BE2C (cell line): ENCODE results near the gene KLHL22. TPM values are rescaled to one million over a fixed set of nuclear protein-coding genes. Genes with fewer than 3 reads are reported as not detected.
"Not testable (repeated sequence)": the region's sequence is repeated elsewhere in the genome, so short reads cannot be mapped to it uniquely, and the experiment has no call there.

Experiments
- DNase-seq: peaks from one replicate; pipeline ENCODE4 v3.0.0-alpha.2; 2020
- H3K27me3 ChIP-seq: fragments of 250-450 bp; sonication (Bioruptor Pico); 2 replicates; pipeline ENCODE4 v1.5.1; 2020; ENCODE audit warnings: mild to moderate bottlenecking
- H3K36me3 ChIP-seq: fragments of 250-450 bp; sonication (Bioruptor Pico); 2 replicates; pipeline ENCODE4 v1.5.1; 2020; ENCODE audit warnings: mild to moderate bottlenecking
- H3K4me1 ChIP-seq: fragments of 250-450 bp; sonication (Bioruptor Pico); 2 replicates; pipeline ENCODE4 v1.5.1; 2020
- H3K4me3 ChIP-seq: 2 replicates; pipeline ENCODE4 v1.5.1; 2011; ENCODE audit warnings: low read depth, low read length
- H3K9me3 ChIP-seq: fragments of 250-450 bp; sonication (Bioruptor Pico); 2 replicates; pipeline ENCODE4 v1.5.1; 2020
- polyA plus RNA-seq: library from polyadenylated mRNA; unstranded; fragments of >200 nt; gene quantifications from one replicate; pipeline ENCODE4 v1.2.1, GENCODE V29; 2012; ENCODE audit warnings: low read depth, missing spikeins; ENCODE audit not compliant: insufficient read length, insufficient read depth
- TF ChIP-seq, protein P1 (sequence below): IDR thresholded peaks from 2 replicates; pipeline ENCODE4 v1.5.1; 2012; ENCODE audit warnings: mild to moderate bottlenecking, low read depth, low read length

Gene KLHL22, protein sequence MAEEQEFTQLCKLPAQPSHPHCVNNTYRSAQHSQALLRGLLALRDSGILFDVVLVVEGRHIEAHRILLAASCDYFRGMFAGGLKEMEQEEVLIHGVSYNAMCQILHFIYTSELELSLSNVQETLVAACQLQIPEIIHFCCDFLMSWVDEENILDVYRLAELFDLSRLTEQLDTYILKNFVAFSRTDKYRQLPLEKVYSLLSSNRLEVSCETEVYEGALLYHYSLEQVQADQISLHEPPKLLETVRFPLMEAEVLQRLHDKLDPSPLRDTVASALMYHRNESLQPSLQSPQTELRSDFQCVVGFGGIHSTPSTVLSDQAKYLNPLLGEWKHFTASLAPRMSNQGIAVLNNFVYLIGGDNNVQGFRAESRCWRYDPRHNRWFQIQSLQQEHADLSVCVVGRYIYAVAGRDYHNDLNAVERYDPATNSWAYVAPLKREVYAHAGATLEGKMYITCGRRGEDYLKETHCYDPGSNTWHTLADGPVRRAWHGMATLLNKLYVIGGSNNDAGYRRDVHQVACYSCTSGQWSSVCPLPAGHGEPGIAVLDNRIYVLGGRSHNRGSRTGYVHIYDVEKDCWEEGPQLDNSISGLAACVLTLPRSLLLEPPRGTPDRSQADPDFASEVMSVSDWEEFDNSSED
- 41.4 TPM for polyA plus RNA-seq

DNA sequence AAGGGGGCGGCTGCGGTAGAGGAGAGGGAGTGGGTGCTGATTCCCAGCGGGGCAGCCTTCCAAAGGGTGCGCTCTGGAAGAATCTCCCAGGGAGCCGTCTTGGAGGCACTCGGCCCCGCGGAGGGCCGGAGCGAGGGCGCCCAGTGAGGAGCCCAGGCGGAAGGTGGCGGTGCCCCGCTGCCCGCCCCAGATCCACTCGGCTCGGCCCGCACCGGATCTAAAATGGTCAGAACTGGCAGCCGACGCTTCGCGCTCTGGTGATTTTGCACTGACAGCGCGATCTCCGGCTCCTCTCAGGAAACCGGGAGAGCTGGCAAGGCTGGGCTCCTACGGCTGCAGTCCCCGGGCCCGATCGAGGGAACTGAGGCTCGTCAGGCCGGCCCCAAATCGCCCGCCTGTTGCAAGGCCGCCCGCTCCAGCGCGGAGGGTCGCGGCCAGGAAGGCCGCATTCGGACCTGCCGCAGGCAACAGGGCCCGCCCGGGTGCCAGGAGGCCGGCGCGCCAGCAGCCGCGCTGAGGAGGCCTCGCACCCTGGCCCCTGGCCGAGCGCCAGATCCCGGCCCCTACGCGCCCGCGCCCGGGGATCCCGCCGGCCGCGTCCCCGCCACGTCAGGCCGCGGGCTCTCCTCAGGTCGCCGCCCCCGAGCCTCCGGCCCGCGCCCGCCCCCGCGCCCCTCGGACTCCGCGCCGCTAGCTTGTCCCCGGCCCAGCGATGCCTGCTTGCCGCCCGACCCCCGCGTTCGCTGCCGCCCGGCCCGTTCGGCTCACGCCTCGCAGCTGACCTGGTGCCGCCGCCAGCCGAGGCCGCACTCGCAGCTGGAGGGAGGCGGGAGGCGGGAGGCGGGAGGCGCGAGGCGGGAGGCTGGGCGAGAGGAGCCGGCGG, at the start of gene KLHL22:
TSS of gene KLHL22 (minus strand) at position 818 of the 883 bp plus-strand sequence. CDS start 6,584 bp downstream, outside the sequence.
- TF ChIP-seq, protein P1, sequence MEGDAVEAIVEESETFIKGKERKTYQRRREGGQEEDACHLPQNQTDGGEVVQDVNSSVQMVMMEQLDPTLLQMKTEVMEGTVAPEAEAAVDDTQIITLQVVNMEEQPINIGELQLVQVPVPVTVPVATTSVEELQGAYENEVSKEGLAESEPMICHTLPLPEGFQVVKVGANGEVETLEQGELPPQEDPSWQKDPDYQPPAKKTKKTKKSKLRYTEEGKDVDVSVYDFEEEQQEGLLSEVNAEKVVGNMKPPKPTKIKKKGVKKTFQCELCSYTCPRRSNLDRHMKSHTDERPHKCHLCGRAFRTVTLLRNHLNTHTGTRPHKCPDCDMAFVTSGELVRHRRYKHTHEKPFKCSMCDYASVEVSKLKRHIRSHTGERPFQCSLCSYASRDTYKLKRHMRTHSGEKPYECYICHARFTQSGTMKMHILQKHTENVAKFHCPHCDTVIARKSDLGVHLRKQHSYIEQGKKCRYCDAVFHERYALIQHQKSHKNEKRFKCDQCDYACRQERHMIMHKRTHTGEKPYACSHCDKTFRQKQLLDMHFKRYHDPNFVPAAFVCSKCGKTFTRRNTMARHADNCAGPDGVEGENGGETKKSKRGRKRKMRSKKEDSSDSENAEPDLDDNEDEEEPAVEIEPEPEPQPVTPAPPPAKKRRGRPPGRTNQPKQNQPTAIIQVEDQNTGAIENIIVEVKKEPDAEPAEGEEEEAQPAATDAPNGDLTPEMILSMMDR, result no peak
- Histone ChIP-seq H3K4me1 (peaks cover 4% of the 10 kb centered on the region; the same call in 1 of the 2 replicates), H3K4me3 (peak within 1 kb of the TSS; percentile 71), H3K9me3 (no peaks in the 10 kb centered on the region), H3K27me3 (no peaks in the 10 kb centered on the region), H3K36me3 (no peaks in the 10 kb centered on the region)
- DNase-seq, result peak; percentile 74

DNA sequence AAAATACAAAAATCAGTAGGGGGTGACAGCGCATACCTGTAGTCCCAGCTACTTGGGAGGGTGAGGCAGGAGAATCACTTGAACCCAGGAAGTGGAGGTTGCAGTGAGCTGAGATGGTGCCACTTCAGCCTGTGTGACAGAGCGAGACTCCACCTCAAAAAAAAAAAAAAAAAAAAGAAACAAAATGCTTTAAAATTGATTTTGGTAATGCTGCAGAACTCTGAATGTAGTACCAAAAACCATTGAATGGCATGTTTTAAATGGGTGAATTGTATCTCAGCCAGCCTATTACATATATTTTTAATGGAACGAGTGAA, 49.7 kb upstream of the KLHL22 start:
- not testable (repeated sequence) for DNase-seq, H3K9me3 ChIP-seq, H3K27me3 ChIP-seq, H3K4me3 ChIP-seq
- peaks cover 23% of the 10 kb centered on the region for H3K4me1 ChIP-seq
- H3K36me3 ChIP-seq, result peaks cover 23% of the 10 kb centered on the region

DNA sequence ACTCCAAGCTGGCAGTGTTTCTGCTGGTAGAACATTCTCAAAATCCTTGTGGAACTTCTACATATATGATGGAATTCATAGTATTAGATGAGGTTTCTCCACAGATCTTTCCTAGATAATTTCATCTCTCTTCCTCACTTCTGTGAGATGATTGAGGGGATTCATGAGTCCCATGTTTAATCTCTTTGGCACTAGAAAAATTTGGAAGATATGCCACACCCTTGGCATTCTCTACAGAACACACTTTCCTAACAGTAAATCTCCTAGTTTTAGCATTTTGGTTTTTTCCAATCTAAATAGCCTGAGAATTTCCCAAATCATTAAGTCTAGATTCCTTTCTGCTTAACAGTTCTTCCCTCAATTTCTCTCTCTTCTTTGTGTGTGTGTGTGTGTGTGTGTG, 47.1 kb upstream of the KLHL22 start:
- TF ChIP-seq, protein P1, result no peak
- H3K36me3 ChIP-seq, result peaks cover 47% of the 10 kb centered on the region

DNA sequence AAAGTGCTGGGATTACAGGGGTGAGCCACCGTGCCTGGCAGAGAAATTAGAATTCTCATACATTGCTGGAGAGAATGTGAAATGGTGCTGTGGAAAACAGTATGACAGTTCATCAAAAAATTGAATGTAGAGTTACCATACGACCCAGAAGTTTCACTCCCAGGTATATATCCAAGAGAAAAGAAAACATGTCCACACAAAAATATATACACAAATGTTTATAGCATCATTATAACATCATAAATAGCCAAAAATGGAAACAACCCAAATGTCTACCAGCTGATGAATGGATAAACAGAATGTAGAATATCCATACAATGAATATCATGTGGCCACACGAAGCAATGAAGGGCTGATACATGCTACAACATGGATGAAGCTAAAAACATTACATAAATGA, 46.5 kb upstream of the KLHL22 start:
- H3K4me3 ChIP-seq, result no peak overlapping the region
- H3K4me1 ChIP-seq, result peaks cover 20% of the 10 kb centered on the region
- DNase-seq, result no peak
- TF ChIP-seq, protein P1, result no peak
- no peaks in the 10 kb centered on the region for H3K9me3 ChIP-seq
- H3K27me3 ChIP-seq, result no peaks in the 10 kb centered on the region
- H3K36me3 ChIP-seq, result peaks cover 54% of the 10 kb centered on the region

More for the DNA sequence above, 47.1 kb upstream of the KLHL22 start:
- H3K4me1 ChIP-seq, result peaks cover 13% of the 10 kb centered on the region
- H3K4me3 ChIP-seq, result no peak overlapping the region
- DNase-seq, result no peak
- H3K27me3 ChIP-seq, result no peaks in the 10 kb centered on the region
- H3K9me3 ChIP-seq, result no peaks in the 10 kb centered on the region

DNA sequence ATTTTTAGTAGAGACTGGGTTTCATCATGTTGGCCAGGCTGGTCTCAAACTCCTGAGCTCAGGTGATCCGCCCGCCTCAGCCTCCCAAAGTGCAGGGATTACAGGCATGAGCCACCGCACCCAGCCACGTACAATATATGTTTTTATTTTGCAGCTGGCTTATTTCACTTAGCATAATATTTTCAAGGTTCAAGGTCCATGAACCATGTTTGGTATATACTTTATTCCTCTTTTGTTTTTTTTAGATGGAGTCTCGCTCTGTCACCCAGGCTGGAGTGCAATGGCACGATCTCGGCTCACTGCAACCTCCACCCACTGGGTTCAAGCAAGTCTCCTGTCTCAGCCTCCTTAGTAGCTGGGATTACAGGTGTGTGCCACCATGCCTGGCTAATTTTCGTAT, 43.3 kb upstream of the KLHL22 start:
- H3K36me3 ChIP-seq, result peaks cover 41% of the 10 kb centered on the region
- DNase-seq, H3K27me3 ChIP-seq: not testable (repeated sequence)

DNA sequence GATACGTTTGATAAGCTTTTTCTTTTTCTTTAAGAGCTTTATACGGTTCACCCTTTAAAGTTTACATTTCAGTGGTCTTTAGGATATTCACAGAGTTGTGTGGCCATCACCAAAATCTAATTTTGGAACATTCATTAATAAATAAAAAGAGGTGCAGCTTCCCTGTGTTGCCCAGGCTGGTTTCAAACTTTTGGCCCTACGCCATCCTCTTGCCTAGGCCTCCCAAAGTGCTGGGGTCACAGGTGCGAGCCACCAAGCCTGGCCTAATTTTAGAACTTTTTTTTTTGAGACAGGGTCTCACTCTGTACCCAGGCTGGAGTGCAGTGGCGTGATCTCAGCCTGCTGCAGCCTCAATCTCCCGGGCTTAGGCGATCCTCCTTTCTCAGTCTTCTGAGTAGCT, 42.4 kb upstream of the KLHL22 start:
- no peak for DNase-seq
- H3K9me3 ChIP-seq, result no peaks in the 10 kb centered on the region
- no peak overlapping the region for H3K4me3 ChIP-seq
- TF ChIP-seq, protein P1, result no peak
- no peaks in the 10 kb centered on the region for H3K27me3 ChIP-seq
- H3K36me3 ChIP-seq, result peaks cover 38% of the 10 kb centered on the region
- peaks cover 32% of the 10 kb centered on the region for H3K4me1 ChIP-seq

More for the DNA sequence above, 43.3 kb upstream of the KLHL22 start:
- not testable (repeated sequence) for H3K9me3 ChIP-seq, H3K4me3 ChIP-seq
- H3K4me1 ChIP-seq, result peaks cover 23% of the 10 kb centered on the region
